GM18517 (cell line): Measurements from ENCODE around the gene NBEAL2.
A peak's percentile ranks its signal among the peaks of the same experiment; 100 is the strongest.

ENCODE experiments used
- ATAC-seq: cut with Tn5 transposase; IDR thresholded peaks from one replicate; pipeline ENCODE4 v1.9.1; 2021; ENCODE audit warnings: mild to moderate bottlenecking, moderate library complexity; ENCODE audit not compliant: unreplicated experiment

The NBEAL2 gene, protein sequence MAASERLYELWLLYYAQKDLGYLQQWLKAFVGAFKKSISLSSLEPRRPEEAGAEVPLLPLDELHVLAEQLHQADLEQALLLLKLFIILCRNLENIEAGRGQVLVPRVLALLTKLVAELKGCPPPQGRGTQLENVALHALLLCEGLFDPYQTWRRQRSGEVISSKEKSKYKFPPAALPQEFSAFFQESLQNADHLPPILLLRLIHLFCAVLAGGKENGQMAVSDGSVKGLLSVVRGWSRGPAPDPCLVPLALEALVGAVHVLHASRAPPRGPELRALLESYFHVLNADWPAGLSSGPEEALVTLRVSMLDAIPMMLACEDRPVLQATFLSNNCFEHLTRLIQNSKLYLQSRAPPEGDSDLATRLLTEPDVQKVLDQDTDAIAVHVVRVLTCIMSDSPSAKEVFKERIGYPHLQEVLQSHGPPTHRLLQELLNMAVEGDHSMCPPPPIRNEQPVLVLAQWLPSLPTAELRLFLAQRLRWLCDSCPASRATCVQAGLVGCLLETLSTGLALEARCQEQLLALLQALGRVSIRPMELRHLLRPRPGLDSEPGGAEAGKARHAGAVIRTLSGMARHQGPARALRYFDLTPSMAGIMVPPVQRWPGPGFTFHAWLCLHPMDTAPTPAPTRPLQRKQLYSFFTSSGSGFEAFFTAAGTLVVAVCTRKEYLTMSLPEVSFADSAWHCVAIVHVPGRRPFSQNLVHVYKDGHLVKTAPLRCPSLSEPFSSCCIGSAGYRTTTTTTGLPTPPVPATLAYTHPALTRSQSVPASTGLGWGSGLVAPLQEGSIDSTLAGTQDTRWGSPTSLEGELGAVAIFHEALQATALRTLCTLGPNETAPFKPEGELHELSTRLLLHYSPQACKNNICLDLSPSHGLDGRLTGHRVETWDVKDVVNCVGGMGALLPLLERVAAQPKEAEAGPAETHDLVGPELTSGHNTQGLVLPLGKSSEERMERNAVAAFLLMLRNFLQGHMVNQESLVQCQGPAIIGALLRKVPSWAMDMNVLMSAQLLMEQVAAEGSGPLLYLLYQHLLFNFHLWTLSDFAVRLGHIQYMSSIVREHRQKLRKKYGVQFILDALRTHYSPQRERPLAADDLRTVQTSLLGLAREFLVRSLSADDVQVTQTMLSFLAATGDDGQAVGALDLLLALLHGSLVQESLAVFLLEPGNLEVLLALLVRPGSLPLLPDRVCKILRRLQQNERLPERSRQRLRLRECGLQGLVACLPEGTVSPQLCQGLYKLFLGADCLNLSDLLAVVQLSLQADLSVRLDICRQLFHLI (N-terminal part only)

DNA sequence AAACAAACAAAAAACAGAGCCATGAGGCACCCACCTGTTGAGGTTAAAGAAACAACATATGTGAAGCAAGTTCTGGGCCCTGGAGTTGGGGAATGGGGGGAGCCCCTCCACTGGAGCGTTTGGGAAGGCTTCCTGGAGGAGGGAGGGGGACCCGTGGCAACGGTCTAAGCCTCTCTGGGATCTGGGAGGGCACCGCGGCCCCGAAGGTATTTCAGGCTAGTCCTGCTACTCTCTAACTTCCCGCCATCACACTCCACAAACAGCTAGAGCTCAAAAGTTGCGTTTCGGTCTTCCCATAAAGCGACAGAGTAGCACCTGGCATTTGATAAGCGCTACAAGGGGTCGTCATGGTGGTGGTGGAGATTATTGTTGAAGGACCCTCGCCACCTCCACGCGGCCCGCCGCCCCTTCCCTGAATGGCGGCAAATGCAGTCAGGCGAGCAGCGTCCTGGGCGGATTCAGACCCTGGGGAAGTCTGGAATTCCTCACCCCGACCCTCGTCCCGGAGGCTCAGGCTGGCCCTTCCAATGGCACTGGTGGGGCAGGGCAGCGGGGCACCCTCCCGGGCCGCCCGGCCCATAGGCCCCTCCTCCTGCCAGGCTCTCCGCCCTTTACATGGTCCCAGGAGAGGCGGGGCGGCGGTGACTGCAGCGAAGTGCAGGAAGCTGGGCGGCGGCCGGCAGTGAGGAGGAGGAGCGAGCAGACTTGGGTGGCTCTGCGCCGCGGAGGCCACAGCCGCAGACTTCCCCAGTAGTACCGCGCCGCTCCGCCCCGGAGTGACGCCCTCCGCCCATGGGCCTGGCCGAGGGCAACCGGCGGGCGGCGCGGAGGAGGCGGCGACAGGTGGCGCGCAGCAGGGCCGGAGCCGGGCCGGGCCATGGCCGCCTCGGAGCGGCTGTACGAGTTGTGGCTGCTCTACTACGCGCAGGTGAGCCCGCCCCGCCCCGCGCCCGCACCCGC, at the start of gene NBEAL2:
NBEAL2 (plus strand) TSS at position 682 of the 960 bp plus-strand sequence; CDS start at position 878, 196 bp downstream.
- ATAC-seq: peak; percentile 65

DNA sequence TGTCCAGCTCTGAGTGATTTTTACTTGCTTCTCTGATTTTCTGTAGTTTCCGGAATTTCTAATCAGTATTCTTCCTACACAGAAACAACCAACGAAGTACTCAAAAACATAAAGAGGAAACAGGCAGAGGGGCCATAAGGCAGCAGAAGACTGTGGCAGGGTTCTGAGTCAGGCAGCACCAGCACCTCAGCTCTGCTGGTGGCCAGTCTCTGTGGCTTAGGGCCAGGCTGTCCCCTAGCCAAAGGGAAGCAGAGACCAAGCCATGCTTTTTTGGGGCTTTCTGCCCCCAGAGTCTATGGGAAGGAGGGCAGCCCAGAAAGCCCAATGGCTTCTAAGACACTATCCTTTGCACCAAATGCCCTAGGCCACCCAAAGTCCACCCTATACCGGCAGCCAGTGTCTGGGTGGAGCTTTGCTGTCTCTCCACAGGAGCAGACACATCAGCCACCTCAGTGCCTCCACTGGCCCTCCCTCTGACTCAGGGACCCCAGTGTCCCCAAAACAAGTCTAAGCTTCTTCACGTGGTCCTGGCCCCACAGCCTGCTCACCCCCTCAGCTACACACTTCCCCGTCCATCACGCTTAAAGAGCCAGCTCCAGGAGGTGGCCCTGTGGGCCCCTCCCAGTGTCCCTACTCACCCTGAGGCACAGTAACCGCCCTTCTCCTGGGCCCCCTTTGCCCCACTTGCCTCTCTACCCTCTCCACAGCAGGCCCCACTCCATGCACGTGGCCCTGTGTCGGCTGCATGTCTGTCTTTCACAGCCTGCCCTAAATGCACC, 49.1 kb upstream of the NBEAL2 start:
- no peak for ATAC-seq

DNA sequence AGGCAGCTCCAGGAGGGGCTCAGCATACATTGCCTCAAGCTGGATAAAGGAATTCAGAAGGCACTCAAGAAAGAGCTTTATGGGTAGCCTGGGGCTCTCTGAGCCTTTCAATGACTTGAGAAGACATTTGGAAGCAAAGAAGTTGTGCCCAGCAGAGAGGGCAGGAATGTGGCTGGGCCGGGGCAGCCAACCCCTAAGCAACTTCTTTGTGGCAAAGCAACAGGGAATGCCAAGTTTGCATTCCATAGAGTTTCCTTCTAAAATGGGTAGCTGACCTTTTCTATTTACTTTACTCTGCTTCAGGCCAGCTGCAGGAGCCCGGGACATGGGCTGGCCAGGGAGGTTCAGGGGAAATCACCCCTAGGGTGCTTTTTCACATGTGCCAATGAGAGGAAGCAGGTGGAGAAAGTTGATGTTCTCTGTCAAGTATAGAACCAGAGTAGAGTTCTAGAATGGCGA, 48.5 kb upstream of the NBEAL2 start:
- no peak for ATAC-seq

DNA sequence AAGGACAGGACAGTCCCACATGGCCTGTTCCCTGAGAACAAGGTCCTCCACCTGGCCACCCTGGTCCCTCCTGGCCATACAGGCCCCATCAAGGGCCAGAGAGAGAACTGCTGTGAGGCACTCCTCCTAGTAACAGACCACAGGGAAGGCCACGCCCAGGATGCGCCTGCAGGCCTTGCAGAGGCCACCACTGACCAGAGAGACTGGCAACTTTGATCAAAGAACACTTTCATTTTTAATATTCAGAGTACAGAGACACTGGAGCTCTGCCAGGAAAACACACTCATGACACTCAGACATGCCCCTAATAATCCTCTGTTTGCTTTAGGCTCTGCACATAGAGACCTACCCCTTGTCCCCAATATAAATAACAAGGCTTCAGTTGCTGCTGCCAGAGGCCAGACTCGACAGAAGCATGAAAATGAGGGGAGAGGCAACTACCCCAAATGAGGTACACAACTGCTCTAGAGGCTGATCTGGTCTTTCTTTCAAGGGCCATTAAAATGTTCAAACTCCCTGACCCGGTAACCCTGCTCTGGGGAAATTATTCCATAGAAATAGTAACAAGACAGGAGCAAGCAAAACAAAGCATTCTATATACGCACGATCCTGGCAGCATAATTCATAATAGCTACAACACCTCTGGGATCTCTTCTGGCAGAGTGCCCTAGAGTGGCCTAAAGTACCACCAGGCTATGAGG, 47.7 kb upstream of the NBEAL2 start:
- ATAC-seq: no peak

DNA sequence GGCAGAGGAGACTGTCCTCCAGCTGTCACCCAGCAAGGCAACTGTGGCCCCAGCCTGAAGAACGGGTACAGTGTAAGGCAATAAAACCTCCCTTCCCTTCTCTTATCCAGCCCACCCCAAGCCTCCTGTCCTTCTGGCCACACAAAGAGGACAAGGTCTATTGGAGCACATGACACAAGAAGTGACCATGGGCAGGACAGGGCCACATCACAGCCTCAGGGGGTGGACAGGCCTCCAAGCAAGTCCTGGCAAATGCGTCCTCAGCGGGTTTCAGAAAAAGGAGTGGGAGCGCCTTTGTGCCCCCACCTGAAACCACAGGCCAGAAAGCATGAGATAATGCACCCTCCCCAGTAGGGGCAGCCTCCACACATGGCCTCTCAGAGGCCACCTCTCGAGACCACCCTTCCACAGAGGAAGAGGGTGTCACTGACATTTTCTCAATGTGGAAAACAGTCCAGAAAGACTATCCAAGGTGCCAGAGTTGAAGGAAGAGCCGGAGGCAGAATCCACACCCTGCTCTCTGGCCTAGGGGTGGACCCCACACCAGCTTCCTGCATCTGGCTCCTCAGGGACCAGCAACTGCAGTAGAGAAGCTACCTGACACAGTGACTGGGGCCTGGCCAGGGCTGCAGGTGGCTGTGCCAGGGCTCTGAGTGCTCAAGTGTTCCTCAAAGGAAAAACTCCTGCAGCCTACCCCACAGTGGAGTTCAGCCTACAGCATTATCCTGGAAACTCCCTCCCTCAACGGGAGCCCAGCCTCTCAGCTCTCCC, 46.8 kb upstream of the NBEAL2 start:
- ATAC-seq: no peak

DNA sequence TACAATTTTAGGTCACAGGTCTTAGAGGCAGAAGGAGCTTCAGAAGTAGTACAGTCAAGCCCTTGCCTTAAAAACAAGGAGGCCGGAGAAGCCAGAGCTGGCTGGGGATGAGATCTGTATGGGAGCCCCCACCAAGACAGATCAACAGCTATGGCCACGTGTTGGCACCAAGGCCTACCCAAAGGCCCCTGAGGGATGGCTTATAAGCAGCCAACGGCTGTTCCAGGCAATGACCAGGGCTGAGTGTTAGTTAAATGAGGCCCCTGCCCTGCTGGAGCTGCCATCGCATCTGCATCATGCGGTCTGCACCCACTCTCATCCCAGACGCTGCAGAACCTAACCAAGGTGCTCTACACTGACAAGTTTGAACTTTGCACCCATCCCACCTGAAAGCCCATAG, 46.2 kb upstream of the NBEAL2 start:
- no peak for ATAC-seq

DNA sequence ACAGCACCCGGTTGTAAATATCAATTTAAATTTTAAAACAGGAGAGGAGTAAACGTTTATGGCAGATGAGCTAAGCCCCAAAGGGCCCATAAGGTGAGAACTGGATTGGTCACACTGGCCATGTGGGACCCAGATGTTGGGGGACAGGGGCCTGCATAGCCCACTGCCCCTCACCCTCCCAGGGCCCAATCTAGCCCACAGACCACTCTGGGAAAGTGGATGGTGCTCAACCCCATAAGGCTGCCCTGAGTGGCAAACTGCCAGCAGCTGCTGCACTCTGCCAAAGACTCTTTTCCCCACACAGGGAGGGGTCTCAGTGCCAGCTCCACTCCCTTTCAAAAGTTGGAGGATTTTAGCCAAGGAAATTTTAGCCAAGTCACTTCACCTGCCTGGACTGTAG, 45.4 kb upstream of the NBEAL2 start:
- ATAC-seq: no peak

DNA sequence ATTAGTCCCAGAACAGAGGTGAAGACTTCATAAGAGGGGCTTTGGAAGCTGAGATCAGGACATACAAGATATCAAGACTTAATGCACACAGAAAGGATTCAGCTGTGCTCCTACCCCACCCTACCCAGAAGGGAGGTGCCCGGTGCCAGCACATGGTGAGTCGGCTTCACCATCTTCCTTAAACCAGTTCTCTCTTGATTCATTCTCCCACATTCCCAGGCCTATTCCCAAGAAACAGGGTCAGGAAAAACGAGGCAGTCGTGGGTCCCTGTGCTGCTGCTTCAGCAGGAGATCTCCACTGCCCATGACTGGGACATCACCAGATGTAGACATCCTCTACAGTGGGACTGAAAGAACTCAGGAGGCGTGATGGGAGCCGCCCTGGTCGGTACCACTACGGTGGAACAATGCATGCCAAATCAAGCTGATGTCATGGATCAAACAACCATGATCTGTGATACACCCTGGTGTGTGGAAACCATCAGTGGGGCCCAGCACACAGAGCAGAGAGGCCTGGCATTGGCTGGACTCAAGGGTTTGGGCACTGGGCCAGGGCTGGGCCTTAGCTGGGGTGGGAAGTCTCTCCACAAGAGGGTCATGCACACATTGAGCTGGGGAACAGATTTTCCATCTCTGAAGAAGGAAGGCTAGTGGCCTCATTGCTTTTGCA, 44.8 kb upstream of the NBEAL2 start:
- ATAC-seq: no peak

DNA sequence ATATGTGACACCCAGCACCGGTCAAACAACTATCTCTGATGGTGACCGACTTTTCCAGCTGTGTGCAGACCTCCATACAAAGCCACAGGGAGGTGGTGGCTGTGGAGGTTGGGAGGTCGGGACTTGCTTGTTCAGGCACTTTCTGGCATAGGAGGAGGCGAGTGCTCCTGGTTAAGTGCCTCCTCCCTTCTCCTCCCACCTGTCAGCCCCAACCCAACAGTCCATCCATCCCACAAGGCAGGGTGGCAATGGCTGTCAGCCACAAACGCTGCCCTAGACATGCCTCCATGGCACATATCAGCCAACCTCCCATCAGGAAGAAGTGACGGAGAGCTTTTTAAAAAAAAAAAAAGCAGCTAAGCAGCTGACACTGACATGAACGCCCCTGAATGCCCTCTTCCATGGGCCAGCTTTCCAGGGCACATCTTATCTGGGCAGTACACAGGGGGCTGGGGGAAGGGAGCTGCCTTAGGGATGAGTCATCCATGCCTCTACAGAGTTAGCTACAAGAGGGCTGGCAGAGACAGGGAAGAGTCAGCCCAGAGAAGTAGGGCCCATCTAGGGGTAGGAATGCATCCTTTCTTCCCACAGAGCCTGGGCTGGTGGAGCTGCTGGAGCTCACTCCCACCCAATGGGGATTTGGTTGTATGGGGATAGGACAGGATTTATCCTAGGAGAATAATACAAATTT, 44.2 kb upstream of the NBEAL2 start:
- no peak for ATAC-seq

DNA sequence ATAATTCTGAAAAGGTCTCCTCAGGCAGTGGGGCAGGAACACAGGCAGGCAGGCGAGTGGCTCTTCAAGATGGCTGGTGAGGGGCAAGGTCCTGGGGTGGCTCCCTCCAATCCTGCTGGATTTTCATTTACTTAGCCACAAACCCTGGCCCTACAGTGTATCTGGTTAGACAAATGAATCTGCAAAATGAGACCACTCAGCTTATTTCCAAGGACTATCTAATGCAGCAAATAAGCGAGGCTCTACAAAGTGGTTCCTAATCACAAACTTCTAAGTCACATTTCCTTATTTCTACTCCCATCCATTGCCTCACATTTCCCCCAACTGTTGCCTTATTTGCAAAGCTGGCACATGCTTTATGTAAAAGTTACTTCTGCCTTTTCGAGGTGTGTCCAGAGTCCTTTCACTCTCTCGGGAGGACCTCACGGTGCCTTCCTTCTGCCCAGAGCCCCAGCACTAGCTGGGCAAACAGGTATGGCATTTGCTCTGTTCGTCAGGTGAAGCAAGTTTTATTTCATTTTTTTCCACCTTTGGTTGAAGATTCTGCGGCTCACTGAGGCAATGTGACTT, 43.4 kb upstream of the NBEAL2 start:
- no peak for ATAC-seq

DNA sequence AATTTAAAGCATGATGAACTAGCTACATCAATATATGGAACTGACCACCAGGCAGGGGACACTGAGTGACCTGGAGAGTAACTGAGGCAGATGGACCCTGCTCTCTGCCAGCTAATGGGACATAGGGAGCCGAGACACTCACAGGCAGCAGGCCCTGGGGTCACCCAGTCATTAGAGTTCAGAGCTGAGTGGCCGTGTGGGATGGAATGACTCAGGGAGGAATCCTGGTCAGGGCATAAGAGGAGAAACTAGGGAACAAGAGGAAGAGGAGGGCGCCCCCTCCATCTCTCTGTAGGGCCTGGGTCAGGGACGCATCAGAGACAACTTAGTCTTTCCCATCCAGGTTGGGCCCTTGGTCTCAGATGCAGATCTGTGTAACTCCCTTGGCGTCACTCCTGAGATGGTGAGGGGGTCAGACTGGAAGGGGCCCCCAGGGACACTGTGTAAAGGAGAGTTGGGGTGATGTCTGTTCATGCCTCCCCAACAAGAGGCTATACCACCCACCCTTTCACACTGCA, 42.7 kb upstream of the NBEAL2 start:
- no peak for ATAC-seq

DNA sequence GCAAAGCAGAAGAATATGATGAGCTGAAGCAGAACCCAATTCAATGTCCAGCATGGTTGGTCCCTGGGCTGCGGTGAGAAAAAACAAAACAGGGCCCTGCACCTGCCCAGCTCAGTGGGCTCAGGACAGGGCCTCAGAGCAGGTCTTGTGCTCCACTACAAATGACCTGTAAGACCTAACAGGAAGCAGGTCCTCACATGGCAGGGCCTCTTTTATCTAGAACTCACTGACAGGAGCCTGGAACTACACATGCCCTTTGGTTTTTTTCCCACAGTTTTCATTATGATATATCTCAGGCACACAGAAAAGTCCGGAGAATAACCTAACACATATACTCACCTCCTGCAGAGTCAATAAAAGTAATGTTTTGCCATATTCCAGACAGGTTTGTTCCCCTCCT, 41.3 kb upstream of the NBEAL2 start:
- ATAC-seq: no peak

DNA sequence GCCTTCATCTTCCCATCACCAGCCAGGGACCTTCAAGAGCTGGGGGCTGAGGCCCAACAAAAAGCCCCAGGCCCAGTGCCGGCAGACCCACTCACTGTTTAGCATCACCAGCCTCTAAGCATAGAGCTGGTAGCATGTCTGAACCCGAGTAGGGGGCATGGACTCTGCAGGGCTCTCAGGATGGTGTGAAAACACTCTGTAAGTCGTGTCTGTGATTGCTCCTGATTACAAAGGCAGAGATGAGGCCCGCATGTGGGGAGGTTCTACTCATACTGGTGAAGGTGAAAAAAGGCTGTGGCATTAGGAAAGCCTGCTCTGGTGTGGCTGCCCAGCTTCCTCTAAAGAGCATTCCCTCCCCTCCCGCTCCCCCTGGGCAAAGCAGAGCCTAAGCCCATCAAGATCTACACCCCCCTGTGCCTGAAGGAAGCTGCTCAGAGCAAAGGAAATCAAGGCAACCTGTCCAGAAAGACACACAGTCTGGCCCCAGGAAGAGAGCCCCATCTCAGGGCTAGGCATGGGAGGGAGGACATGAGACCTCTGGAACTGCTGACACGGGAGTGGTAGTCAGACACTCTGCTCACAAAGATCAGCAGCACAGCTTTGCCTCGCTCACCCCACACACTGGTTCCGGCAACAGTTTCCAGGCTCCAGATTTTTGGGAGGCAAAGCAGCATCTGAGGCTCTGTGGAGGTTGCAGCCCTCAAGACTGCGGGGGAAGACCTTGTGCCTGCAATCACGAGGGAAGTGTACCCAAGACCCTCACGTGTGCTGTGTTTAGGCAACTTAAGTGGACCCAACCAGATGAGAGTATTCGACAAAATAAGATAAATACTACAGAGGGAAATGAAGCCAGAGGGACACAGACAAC, 39.7 kb upstream of the NBEAL2 start:
- no peak for ATAC-seq

DNA sequence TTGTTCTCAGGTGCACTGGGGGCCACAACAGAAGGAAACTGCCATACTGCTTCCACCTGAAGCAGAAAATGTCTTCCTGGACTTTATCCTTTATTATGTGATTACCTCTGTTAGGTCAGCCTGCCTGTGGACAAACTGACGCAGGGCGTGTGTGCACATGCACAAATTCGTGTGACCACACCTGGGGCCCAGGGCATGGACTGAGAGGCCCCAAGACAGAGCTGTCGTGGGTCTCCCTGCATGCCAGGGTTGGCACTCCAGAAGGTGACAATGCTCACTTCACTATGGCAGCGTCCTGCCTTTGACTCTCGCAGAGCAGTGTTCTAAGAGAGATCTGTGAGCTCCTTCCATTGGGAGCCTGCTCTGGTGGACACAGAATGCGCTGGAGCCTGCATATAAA, 37.4 kb upstream of the NBEAL2 start:
- no peak for ATAC-seq
